Activated naive CD4-positive, alpha-beta T cell treated with anti-CD3 and anti-CD28 coated beads, Interleukin-2, amount 50 U/mL, for 16 hours (primary cell): ENCODE data around the gene TC2N.
"Not testable (repeated sequence)": the region's sequence is repeated elsewhere in the genome, so short reads cannot be mapped to it uniquely, and the experiment has no call there.

Experiments
- DNase-seq: peaks from one replicate; pipeline ENCODE4 v3.0.0-alpha.2; 2020

Gene TC2N

GRCh38 chr14:91888641-91889476 is 21.5 kb upstream of the TC2N start:
- DNase-seq = no peak

- DNase-seq = no peak
These were observed 19.6 kb upstream of the TC2N start for GRCh38 chr14:91886961-91887360.

GRCh38 chr14:91885839-91886238 is 18.5 kb upstream of the TC2N start:
- no peak for DNase-seq

- DNase-seq = no peak
These were observed 17.9 kb upstream of the TC2N start for GRCh38 chr14:91885113-91885712.

GRCh38 chr14:91884664-91885063 is 17.3 kb upstream of the TC2N start:
- DNase-seq = no peak

GRCh38 chr14:91883753-91884152 is 16.4 kb upstream of the TC2N start:
- no peak for DNase-seq

GRCh38 chr14:91882776-91883175 is 15.4 kb upstream of the TC2N start:
- DNase-seq = no peak

GRCh38 chr14:91882369-91882768 is 15.0 kb upstream of the TC2N start:
- no peak for DNase-seq

- no peak for DNase-seq
These were observed 11.9 kb upstream of the TC2N start for GRCh38 chr14:91879196-91879595.

GRCh38 chr14:91878274-91878673 is 10.9 kb upstream of the TC2N start:
- no peak for DNase-seq

GRCh38 chr14:91877376-91877915 is 10.1 kb upstream of the TC2N start:
- no peak for DNase-seq

- no peak for DNase-seq
These were observed 9.2 kb upstream of the TC2N start for GRCh38 chr14:91876492-91876891.

- no peak for DNase-seq
These were observed 8.4 kb upstream of the TC2N start for GRCh38 chr14:91875525-91876286.

GRCh38 chr14:91873471-91874415 is 6.4 kb upstream of the TC2N start:
- DNase-seq = peak; percentile 52

GRCh38 chr14:91872517-91873470 is 5.5 kb upstream of the TC2N start:
- DNase-seq = no peak

- peak; percentile 52 for DNase-seq
These were observed 4.7 kb upstream of the TC2N start for GRCh38 chr14:91872011-91872501.

GRCh38 chr14:91871401-91871800 is 4.1 kb upstream of the TC2N start:
- DNase-seq = not testable (repeated sequence)

- no peak for DNase-seq
These were observed 3.6 kb upstream of the TC2N start for GRCh38 chr14:91870890-91871289.

- peak; percentile 56 for DNase-seq
These were observed 2.7 kb upstream of the TC2N start for GRCh38 chr14:91870001-91870400.

- DNase-seq = no peak
These were observed 2.2 kb upstream of the TC2N start for GRCh38 chr14:91869556-91869955.
